Stimulated activated CD4-positive, alpha-beta T cell treated with anti-CD3 and anti-CD28 coated beads, Interleukin-4, amount 100 ng/mL, for 4 hours (primary cell): ENCODE results near the gene TMIGD2.
"Not testable (repeated sequence)": the region's sequence is repeated elsewhere in the genome, so short reads cannot be mapped to it uniquely, and the experiment has no call there.

Experiments
- DNase-seq, 2 experiments: peaks; one replicate each; pipeline ENCODE4 v3.0.0-alpha.2; 2020

The TMIGD2 gene

DNA sequence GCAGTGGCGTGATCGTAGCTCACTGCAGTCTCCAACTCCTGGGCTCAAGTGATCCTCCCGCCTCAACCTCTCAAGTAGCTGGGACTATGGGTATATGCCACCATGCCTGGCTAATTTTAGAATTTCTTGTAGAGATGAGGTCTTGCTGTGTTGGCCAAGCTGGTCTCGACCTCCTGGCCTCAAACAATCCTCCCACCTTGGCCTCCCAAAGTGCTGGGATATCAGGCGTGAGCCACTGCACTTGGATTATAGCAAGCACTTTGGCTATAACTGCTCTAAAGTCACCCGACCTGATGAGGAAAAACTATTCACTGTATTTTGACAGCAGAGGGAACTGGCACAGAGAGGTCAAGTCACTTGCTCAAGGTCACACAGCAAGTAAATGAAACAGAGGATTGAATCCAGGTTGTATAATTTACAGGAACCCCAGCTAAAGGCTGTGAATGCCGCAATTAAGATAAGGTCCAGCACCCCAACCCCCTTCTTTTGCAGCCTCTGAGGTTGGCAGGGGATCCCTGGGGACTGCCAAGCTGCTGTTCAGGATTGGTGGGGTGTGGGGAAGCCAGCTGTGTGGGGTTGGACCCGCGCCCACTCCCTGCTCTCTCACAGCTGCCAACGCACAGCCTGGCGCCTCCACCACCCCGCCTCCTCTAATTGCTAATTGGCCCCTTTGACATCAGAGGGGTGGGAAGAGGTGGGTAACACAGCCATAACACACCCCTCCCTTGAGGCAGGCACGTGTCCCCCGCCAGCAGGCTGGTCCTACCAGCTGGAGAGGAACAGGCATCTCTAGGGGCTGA, 6.0 kb downstream of the TMIGD2 start:
- DNase-seq: no peak

DNA sequence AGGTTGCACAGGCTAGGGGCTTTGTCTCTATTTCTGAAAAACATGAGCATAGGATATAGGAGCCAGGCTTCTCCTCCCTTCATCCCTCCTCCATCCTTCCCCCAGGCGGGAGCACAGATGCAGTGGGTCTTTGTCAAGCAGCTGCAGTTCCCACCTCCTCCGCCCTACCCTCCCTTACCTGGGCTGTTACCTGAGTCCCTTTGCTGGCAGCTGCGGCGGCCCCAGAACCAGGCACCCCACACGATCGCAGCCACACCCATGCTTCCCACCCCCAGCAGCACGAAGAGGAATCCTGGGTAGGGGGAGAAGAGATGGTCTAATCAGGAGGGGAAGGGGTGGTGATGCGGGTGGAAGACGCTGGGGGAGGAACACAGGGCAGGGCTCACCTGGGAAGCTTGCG, 7.8 kb downstream of the TMIGD2 start:
- no peak for DNase-seq

DNA sequence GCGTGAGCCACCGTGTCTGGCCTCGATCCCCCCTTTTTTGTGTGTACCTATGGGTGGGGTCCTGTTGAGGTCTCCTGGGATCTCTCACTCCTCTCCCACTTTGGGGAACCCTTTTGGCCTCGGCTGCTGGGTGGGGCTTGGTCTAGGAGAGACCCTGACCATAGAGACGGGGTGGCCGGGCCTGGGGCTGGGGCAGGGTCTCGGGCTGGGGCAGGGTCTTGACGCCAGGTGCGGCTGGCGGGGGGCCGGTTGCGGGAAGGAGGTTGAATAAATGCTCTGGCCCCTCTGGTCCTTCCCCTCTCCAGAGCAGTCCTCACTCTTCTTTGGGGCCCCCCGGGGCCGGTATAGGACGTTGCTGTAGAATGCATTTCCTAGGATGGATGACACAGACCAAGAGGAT, 9.7 kb downstream of the TMIGD2 start:
- DNase-seq: no peak

DNA sequence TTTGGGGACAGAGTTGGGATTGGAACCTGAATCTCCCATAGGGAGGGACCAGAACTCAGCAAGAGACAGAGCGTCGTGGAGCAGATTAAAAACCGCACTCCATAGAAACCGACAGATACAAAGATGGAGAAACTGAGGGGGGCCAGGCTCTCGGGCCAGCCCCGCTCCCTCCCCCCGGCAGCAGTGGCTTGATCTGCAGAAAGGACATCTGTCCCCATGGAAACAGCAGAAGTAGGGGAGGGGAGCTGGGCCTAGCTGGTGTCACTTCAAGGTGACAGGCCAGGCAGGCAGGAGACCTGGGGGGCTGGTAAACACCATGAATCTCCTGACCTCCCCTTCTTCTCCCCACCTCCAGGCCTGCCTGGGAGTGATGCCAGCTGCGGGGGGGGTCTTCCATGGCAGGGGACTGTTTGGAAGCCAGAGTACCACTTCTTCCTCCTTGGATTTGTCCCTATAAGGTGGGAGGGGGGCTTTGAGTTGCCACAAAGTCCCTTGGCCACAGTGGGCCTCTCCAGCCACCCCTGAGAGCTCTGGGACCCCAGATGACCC, 10.9 kb downstream of the TMIGD2 start:
- DNase-seq: no peak

DNA sequence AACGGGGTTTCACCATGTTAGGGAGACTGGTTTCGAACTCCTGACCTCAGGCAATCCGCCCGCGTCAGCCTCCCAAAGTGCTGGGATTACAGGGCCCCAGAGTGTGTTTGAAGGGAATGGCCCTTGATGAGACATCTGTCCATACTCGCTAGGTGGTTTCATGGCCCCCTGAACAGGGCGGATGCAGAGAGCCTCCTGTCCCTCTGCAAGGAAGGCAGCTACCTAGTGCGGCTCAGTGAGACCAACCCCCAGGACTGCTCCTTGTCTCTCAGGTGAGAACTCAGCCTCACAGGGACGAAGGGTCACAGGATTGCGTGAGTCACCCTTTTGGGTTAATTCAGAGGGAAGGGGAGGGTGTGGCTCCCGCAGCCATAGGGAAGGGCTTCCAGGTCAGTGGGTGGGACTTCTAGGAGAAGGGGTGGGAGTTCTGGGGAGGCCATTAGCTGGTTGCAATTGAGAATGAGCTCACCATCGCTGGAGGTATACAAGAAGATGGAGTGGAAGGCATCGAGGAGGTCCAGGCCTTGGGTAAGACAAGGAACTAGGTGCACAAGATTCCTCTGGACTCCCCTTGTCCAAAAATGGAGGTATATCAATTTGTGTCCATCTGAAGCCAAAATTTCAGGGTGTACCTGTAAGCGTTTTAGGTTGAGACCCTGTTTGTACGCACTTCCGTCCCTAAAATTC, 14.0 kb downstream of the TMIGD2 start:
- DNase-seq: no peak

DNA sequence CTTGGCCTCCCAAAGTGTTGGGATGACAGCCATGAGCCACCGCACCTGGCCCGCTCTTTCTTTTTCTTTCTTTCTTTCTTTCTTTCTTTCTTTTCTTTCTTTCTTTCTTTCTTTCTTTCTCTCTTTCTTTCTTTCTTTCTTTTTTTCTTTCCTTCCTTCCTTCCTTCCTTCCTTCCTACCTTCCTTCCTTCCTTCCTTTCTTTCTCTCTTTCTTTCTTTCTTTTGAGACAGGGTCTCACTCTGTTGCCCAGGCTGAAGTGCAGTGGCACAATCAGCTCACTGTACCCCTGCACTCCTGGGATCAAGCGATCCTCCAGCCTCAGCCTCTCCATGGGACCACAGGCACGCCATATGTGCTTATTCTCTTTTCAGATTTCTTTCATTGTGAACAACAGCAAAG, 16.0 kb downstream of the TMIGD2 start:
- not testable (repeated sequence) for DNase-seq

DNA sequence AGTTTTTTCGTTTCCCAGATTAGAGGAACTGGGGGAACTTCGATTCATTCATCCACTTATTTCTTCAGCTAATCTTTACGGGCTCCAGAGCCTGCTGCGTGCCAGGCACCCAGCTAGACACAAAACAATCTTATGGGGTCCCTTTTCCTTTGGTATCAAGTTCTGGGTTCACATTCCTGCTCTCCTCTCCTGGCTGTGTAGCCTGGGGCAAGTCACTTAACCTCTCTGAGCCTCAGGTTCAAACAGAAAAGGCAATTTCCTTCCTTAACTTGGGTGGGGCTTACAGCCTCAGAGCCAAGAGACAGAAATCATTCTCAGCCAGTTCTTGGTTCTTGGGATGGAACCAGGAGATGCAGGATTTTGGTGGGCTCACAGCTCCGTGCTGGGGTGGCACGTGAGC, 17.2 kb downstream of the TMIGD2 start:
- DNase-seq: no peak

DNA sequence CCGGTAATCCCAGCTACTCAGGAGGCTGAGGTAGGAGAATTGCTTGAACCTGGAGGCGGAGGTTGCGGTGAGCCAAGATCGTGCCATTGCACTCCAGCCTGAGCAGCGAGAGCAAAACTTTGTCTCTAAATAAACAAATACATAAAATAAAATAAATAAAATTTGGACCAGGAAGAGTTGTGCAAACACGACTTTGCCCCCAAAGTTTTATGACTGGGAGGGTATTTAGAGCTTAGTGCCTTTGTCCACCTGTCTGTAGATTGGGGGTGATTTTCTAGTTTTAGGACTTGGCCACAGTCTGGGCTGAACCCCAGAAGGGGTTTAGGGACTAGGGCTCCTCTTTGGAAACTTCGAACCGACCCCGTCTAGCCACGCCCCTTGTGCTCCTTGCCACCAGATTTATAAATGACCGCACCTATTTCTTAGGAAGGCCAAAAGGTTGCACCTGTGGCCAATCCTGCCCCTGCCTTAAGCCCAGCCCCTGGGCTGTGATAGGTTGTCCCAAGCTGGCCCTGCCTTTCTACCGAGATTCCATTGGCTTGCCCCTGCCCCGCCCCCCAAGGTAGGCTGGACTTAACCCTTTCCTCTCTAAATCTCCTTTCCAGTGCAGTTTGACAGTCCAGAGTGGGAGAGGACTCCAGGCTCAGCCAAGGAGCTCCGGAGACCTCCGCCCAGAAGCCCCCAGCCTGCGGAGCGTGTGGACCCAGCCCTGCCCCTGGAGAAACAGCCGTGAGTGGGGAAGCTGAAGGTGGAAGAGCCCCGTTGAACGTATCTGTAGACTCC, 17.8 kb downstream of the TMIGD2 start:
- no peak for DNase-seq

DNA sequence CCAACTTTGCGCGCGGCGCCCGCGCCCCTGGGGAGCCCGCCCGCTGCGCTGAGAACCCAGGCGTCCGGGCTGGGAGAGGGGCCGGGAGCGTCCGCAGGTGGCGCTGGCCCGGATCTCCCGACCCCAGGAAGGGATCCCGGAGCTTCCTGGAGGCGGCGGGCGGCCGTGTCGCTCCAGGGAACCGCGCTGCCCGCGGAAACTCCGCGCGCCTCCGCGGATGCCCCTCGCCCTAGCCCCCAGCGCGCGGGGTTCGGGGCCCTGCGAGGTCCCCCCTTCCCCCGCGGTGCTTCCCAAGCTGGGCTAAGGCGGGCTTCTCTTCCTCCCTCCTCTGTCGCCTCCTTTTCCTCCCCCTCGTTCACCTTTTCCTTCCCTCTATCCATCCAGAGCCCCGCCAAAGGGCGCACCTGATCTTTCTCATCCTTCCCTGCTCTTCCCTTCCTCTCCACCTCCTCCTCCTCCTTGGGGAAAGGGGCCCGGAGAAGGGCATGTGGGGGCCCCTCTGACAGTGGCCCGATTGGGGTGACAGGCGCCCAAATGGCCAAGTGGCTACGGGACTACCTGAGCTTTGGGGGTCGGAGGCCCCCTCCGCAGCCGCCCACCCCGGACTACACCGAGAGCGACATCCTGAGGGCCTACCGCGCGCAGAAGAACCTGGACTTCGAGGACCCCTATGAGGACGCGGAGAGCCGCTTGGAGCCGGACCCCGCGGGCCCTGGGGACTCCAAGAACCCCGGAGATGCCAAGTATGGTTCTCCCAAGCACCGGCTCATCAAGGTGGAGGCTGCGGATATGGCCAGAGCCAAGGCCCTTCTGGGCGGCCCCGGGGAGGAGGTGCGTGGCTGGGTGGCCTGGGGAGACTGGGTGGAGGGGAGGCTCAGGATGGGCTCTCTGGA, 22.4 kb downstream of the TMIGD2 start:
- no peak for DNase-seq

DNA sequence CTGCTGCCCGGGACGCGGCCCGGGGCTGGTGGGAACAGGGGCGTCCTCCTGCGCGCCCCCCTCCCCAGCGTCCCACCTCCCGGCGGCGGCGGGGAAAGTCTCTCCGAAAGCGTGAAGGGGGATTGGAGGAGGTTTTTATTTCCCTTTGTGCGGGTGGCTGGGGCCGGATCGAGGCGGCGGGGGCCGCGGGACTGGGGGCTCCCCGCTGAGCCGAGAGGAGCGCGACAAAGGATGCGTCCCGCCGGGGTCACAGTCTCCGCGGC, 23.0 kb downstream of the TMIGD2 start:
- DNase-seq: no peak

DNA sequence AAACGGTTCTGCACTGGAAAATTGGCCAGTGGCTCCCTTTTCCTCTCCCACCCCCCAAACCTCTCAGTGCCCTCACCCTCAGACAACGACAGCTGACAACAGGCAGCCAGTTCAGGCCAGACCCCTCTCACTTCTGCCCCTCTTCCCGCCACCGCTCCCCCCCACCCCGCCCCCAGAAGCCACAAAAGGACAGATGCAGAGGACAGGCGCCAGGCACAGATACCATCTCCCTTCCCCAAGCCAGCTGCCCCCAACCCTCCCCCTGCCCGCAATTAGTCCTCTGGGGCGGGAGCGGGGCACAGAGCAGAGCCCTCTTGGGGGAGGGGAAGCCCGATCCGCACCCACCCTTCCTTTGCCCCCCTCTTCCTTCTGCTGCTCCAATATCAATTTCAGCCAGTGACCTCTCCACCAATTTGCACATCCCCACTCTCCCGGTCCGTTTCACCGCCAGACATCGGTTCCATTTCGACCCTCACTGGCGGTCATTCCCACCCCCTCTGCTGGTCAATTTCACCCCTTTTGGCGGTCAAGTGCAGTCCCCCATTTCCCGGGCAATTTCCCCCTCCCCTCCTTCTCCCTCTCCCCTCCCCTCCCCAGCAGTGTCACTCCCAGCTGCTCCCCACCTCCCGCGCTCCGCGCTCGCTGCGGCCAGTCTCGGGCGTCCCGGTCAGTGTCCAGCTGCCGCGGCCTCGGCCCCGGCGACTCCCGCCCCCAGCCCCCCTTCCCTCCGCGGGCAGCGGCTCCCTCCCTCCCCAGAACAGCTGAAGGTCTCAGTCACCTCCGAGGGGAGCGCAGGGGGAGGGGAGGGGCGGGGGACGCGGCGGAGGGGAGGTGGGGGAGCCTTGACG, 23.5 kb downstream of the TMIGD2 start, which contains the start of gene SHD:
Gene SHD, plus strand, starts transcription at position 848 of the 848 bp plus-strand sequence. CDS start 798 bp downstream, outside the sequence.
- no peak for DNase-seq

DNA sequence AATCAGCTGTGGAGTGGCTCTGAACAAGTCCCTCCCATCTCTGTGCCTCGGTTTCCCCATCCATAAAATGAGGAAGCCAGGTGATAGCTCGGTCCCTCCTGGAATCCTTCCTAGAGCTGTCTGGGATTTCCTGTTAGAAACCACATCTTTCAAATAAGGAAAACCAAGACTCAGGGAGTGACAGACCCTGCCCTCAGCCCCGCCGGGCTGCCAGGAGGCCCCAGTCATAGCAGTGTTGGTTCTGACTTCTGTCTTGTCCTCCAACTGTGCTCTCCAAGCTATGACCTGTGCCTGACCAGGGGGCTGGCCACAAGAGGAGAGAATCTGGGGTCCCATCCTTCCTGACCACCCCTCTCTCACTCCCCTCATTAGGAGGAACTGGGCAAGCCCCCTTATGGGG, 24.2 kb downstream of the TMIGD2 start:
- DNase-seq: no peak

DNA sequence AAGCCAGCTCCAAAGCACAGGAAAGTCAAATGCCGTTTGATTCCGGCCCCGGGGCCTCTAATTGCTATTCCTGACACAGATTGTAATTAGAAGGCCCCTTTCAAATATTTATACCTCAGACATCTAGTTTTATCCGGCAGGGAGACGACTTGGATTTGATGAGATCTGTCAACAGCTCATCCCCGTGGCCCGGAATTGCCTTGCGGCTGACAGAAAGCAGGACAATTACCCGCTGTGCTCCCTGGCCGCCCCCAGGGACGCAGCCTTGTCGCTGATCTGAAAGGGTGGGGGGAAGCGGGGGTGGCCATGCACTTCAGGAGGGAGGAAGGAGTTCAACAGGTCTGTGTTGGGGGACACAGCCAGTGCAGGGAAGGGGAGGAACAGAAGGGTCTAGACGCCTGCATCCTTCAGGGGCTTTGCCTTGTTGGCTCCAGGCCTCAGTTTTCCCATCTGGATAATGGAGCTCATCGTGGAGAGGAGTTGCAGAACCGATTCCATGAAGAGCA, 24.9 kb downstream of the TMIGD2 start:
- no peak for DNase-seq

DNA sequence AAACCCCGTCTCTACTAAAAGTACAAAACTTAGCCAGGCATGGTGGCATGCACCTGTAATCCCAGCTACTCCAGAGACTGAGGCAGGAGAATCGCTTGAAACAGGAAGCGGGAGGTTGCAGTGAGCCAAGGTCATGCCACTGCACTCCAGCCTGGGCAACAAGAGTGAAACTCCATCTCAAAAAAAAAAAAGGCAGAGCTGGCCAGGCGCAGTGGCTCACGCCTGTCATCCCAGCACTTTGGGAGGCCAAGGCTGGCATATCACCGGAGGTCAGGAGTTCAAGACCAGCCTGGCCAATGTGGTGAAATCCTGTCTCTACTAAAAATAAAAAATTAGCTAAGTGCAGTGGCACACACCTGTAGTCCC, 27.9 kb downstream of the TMIGD2 start:
- DNase-seq: not testable (repeated sequence)

DNA sequence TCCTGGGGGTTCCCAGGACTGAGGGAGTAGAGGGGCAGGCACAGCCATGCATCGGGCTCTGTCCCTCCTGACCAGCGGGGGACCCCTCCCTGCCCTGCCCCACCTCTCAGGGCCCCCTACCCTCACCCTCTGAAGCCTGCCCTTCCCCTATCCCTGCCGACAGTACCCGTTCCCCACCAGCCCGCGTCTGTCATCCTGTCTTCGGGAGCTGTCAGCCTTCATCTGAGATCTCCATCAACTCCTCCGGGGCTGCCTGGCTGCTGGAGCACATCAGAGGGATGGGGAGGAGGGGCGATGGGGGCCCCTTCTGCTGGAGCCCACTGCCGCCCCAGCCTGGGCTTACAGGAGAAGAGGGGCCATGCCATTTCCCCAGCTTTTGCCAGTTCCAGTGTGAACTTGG, 29.3 kb downstream of the TMIGD2 start:
- no peak for DNase-seq

DNA sequence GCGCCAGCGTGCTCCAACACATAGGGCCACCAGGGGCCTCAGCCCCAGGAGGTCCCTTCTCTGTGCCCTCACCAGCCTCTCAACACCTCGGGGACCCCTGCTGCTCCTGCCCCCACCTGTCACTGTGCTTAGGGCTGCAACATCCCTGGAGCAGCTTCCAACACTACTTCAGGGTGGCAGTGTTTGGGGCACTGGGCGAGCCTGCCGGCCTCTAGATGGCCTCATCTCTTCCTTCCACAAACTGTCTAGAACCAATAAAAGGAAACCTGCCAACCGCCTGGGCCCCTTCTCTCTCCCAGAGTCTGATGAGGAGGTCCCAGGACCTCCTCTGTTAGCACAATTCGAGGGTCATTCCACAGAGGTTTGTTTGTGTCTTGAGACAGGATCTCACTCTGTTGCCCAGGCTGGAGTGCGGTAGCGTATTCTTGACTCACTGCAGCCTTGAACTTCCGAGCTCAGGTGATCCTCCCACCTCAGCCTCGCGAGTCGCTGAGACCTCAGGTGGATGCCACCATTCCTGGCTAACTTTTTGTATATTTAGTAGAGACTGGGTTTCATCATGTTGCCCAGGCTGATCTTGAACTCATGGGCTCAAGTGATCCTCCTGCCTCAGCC, 33.3 kb downstream of the TMIGD2 start:
- no peak for DNase-seq

DNA sequence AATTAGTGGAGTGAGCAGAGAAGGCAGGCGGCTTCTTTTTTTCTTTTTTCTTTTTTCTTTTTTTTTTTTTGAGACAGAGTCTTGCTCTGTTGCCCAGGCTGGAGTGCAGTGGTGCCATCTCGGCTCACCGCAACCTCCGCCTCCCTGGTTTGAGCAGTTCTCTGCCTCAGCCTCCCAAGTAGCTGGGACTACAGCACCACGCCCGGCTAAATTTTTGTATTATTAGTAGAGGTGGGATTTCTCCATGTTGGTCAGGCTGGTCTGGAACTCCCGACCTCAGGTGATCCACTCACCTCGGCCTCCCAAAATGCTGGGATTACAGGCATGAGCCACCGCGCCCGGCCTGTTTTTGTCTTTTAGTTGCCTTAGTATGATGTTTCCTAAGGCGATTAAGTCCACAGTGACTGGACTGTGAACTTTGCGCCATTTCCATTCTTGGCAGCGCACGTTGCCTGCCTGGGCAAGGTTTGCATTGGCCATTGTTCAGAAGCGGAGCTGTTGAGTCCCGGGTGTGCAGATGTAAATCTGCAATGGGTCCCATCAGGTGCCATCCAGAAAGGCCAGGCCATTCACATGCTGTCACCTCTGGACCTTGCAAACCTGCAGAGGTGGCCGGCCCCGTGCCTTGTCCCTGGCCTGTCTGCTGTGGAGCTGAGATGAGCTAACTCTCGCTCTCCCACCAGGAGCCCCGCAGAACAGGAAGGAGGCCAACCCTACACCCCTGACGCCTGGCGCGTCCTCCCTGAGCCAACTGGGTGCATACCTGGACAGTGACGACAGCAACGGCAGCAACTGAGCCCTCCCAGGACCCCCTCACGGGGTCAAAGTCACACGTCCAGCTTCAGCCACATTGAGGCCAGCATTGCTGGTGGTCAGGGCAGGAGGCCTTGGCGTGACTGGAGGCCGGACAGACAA, 34.0 kb downstream of the TMIGD2 start:
- no peak for DNase-seq

DNA sequence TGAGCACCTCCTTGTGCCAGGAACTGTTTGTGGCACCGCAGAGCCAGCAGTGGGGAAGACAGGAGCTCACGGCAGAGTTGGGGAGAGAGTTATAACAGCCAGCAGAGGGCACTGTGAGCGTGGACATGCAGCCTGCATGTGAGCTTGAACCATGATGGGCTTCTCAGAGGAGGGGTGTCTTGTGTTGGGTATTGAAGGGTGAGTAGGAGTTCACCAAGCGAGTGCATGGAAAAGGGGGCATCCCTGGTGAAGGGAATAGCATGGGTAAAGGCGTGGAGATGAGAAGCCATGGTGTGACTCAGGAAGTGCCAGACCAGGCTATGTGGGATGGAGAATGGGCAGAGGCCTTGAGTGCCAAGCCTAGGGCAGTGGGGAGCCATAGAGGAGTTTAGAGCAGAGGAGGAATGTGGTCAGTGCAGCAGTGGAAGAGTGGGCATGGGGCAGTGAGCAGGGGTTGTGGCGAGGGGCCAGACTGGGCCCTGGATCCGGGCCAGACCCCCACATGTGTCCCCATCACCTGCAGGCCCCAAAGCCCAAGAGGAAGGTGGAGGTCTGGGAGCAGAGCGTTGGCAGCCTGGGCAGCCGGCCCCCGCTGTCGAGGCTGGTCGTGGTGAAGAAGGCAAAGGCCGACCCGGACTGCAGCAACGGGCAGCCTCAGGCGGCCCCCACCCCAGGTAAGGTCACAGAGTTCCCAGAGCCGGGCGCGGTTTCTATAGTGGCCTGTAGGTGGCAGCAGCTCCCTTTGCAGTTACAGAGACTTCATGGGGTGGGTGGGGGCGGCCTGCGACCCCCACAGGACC, 34.9 kb downstream of the TMIGD2 start:
- DNase-seq: peak; percentile 48 to 63
